HFF-Myc (cell line): ENCODE data around the gene NUP205.

Source experiments
- DNase-seq: peaks from one replicate; pipeline ENCODE4 v3.0.0-alpha.2; 2011; ENCODE audit warnings: low read depth; ENCODE audit errors: extremely low read depth
- H3K4me3 ChIP-seq: replicated peaks from 2 replicates; pipeline ENCODE4 v1.5.1; 2011; ENCODE audit warnings: low read depth, mild to moderate bottlenecking, control low read depth, low read length
- CTCF ChIP-seq: IDR thresholded peaks from 2 replicates; pipeline ENCODE4 v1.5.1; 2012; ENCODE audit warnings: mild to moderate bottlenecking, low read depth, low read length, control low read depth; ENCODE audit errors: missing control alignments

NUP205 gene

GRCh38 chr7:135538376-135538775 lies 19.3 kb upstream of the NUP205 start:
- TF ChIP-seq CTCF = no peak
- H3K4me3 ChIP-seq = no peak overlapping the region
- DNase-seq = no peak

- TF ChIP-seq CTCF = no peak
- no peak for DNase-seq
- no peak overlapping the region for H3K4me3 ChIP-seq
These were observed 18.1 kb upstream of the NUP205 start for GRCh38 chr7:135539629-135540028.

GRCh38 chr7:135541029-135541428 lies 16.7 kb upstream of the NUP205 start:
- DNase-seq = no peak
- no peak overlapping the region for H3K4me3 ChIP-seq
- TF ChIP-seq CTCF = no peak

GRCh38 chr7:135550196-135550595 lies 7.5 kb upstream of the NUP205 start:
- TF ChIP-seq CTCF = no peak
- H3K4me3 ChIP-seq = no peak overlapping the region
- DNase-seq = no peak

- no peak for TF ChIP-seq CTCF
- no peak overlapping the region for H3K4me3 ChIP-seq
- no peak for DNase-seq
These were observed 5.6 kb upstream of the NUP205 start for GRCh38 chr7:135552148-135552547.

- no peak for DNase-seq
- TF ChIP-seq CTCF = no peak
- H3K4me3 ChIP-seq = no peak overlapping the region
These were observed 4.4 kb upstream of the NUP205 start for GRCh38 chr7:135553346-135553745.

- DNase-seq = peak; percentile 33
- TF ChIP-seq CTCF = peak; percentile 55
- peak overlapping the region; percentile 85 for H3K4me3 ChIP-seq
These were observed 635 bp downstream of the NUP205 start for GRCh38 chr7:135558337-135558767.
